Suppressor macrophage treated with lipopolysaccharide for 1 hour (primary cell): Measurements from ENCODE around the gene MX1.

Source experiments
- DNase-seq, 3 donors: peaks; one replicate each; pipeline ENCODE4 v3.0.0-alpha.2; 2020 to 2022

The MX1 gene

GRCh38 chr21:41432562-41433460 lies 6.8 kb downstream of the MX1 start:
- no peak for DNase-seq

DNA sequence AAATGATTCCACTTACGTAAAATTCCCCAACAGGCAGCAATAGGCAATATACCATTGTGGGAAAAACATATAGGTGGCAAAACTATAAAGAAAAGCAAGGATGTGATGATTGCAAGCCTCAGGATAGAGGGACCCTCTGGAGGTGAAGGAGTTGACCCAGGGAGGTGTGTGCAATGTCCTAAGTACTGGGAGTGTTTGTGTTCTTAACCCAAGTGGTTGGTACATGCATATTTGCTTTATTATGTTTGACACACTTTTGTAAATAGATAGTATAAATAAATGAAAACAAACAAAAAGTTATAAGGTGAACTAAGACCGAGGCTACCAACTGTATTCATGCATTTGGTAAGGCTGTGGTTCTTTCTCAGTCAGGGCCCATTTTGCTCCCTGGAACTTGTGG lies 7.5 kb downstream of the MX1 start:
- no peak for DNase-seq

DNA sequence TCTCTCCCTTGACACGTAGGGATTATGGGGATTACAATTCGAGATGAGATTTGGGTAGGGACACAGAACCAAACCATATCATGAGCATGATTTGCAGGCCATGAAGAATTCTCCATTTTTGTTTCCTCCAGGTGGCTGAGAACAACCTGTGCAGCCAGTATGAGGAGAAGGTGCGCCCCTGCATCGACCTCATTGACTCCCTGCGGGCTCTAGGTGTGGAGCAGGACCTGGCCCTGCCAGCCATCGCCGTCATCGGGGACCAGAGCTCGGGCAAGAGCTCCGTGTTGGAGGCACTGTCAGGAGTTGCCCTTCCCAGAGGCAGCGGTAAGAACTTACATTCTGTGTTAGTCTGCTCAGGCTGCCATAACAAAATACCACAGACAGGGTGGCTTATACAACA lies 9.7 kb downstream of the MX1 start:
- no peak for DNase-seq

DNA sequence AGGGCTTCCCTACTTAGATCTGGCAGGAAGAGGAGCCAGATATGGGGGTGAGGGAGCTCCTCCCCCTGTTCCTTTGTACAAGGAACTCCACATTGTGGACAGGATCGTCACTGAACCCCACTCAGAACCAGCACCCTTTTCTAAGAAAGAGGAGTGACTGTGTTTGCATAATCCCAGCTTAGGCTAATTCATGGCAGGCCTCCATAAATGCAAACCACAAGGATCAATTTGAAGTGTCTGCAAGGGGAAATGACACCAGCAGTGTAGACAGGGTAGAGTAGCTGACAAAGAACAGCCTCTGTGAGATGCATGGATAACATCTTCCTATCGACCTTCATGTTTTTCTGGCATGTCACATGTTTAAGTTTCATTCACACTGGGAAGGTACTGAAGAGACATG lies 11.7 kb downstream of the MX1 start:
- DNase-seq = no peak

- DNase-seq = no peak
These were observed 12.5 kb downstream of the MX1 start for GRCh38 chr21:41438425-41439113.

DNA sequence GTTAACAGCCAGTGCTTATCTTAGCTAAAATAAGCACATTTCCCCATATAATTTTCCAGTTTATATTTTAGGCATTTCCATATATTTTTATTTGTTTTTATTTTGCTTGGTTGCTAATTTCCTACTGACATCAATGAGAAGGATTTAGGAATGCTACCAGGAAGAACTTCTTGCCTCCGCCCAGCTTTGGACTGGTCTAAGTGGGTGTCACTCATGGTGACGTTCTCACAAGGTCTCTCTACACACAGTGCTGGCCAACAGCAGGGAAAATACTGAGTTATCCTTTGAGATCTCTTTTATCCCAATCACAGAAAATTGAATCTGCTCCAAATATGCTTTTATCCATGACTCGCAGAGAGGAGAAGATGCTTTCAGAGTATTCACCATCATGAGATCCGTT lies 13.2 kb downstream of the MX1 start:
- DNase-seq = no peak

DNA sequence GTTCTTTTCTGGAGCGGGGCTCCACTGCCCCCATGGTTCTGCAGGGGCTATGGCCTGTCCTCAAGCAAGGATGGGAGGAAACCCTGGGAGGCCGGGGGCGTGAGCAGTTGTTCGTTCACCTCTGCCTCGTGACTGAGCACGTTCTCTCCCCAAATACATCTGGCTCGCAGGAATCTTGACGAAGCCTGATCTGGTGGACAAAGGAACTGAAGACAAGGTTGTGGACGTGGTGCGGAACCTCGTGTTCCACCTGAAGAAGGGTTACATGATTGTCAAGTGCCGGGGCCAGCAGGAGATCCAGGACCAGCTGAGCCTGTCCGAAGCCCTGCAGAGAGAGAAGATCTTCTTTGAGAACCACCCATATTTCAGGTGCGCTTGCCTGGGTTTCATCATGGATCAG lies 15.5 kb downstream of the MX1 start:
- DNase-seq = no peak

GRCh38 chr21:41442481-41443186 lies 16.6 kb downstream of the MX1 start:
- DNase-seq = no peak

GRCh38 chr21:41443562-41443961 lies 17.5 kb downstream of the MX1 start:
- DNase-seq = no peak

DNA sequence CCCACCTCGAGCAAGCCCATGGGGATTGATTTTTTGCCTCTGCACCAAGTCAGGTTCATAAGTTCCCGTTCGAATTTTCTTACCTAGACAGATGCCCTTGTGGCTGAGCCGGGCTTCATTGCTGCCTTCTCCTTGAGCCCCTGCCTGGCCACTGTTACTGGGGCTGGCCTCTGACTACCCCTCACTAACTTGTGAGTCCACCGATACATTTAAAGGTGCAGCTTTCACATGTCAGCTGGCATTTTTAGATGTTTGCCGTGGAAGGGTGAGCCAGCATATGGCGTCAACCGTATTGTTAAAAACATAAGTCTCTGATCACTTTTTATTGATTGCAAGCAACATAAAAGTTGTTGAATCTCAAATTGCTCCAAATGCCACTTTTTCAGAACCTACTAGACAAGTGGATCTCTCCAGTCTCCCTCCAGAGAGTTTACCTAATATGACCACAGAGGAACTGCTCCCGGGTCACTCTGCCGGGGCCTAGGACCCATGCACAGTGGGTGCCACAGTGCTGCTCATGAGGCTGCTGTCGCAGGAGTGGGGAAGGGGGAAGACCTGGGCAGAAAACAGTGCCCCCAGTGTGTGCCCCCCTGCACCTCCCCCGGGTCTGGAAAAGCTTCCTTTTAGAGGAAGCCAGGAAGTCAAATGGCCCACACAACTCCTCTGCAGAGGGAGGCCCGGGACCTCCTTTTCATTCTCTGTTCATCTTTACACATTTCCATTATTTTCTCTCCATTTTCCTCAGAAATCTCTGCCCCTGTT lies 18.8 kb downstream of the MX1 start:
- DNase-seq = no peak

DNA sequence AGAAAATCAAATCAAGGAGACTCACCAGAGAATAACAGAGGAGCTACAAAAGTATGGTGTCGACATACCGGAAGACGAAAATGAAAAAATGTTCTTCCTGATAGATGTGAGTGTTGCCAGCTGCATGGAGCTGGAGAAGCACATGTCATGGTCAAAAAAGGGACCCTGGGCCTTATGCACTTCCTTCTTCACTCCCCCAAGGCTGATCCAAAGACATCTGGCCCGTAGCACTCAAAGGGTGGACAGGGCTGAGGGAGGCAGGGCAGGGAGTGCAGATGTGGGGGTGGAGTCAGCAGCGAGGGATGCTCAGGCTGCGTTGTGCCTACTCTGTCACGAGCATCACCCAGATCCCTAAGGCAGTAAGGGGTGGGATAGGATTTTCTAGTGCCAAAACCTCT lies 19.4 kb downstream of the MX1 start:
- no peak for DNase-seq

- DNase-seq = no peak
These were observed 20.5 kb downstream of the MX1 start for GRCh38 chr21:41446586-41446985.

DNA sequence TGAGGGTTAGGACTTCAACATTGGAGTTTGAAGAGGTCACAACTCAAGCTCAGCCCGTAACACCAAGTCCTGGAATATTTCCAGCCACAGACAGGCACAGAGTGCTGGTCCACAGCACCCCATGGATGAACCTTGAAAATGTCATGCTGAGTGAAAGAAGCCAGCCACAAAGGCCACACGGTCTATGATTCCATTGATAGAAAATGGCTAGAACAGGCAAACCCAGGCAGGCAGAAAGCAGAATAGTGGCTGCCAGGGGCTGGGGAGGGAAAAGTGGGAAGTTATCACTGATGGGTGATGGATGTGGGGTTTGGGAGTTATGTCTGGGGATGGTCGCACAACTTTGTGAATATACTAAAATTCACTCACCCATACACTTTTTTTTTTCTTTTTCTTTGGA lies 21.3 kb downstream of the MX1 start:
- DNase-seq = no peak

DNA sequence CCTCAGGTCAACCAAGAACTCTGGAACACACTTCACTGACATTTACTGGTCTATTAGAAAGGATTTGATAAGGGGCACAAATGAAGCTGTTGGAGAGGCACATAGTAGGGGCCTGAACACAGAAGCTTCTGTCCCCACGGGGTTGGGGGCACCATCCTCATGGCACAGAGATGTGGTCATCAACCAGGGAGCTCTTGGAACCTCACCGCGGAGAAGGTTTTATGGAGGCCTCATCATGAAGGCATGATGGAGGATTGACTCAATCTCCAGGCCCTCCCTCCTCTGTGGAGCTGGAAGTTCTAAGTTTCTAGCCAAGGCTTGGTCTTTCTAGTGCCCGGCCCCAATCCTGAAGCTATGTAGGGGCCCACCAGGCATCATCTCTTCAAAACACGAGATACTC lies 23.6 kb downstream of the MX1 start:
- no peak for DNase-seq

DNA sequence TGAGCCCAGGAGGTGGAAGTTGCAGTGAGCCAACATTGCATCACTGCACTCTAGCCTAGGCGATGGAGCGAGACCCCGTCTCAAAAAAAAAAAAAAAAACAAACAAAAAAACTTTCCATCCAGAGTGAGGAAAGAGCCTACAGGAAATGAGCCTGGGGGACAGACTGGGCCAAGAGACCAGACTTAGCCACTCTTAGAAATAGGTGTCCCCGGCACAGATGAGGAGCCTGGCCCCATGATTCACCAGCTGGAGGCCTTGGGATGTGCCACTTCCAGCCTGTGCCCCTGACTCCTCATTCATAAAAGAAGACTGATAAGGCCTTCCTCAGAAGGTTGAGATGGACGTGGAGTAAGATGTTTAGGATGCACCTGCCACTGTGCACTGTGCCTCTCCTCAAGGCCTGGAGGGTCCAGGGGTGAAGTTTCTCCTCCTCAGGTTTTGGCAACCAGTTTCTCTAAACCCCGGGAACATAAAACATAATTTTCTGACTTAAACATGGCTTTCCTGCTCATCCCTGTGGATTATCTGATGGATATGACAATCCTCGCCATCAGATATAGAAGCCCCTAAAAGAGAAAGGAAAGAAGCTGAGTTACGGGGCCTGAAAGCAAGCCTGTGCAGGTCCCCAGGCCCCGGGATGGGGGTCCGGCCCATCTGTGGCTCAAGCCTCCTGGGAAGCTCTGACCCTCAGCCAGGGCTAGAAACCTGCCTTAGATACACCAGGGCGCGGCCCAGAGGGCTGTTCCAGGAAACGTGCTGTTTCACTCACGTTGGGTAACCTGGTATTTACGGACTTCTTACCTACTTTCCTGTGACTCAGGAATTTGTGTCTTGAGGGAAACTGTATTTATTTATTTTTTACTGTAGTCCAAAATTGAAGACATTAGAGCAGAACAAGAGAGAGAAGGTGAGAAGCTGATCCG lies 26.0 kb downstream of the MX1 start:
- no peak for DNase-seq

DNA sequence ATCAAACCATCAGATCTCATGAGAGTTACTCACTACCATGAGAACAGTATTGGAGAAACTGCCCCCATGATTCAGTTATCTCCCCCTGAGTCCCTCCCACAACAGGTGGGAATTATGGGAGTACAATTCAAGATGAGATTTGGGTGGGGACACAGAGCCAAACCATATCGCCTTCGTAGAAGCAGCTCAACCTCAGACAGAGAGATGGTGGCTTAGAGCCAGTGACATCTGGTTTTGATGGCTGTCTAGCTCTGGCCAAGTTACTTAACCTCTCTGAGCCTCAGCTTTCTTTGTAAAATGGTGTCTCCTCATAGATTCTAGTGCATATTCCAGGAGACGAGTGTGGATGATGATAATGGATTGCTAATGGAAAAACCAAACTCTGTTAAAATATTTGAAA lies 27.2 kb downstream of the MX1 start:
- DNase-seq = no peak

- no peak for DNase-seq
These were observed 27.7 kb downstream of the MX1 start for GRCh38 chr21:41453761-41454160.

DNA sequence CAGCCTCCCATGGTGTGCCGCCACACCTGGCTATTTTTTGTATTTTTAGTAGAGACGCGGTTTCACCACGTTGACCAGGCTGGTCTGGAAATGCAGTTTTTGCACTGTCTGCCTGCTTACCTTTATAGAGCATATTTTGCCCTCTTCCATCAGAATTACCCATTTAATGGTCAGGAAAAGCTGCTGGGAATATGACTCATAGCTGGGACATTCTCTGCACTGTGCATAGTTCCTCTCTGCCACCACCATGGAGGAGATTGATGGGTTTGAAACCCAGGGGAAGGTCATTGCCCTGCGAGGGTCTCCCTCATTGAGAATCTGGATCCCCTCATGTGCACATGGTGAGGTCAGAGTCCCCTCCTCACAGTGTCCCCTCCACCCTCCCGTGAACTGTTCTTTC lies 32.1 kb downstream of the MX1 start:
- DNase-seq = peak in 1 of 3 donors; percentile 40

GRCh38 chr21:41458559-41458958 lies 32.5 kb downstream of the MX1 start:
- DNase-seq = no peak

DNA sequence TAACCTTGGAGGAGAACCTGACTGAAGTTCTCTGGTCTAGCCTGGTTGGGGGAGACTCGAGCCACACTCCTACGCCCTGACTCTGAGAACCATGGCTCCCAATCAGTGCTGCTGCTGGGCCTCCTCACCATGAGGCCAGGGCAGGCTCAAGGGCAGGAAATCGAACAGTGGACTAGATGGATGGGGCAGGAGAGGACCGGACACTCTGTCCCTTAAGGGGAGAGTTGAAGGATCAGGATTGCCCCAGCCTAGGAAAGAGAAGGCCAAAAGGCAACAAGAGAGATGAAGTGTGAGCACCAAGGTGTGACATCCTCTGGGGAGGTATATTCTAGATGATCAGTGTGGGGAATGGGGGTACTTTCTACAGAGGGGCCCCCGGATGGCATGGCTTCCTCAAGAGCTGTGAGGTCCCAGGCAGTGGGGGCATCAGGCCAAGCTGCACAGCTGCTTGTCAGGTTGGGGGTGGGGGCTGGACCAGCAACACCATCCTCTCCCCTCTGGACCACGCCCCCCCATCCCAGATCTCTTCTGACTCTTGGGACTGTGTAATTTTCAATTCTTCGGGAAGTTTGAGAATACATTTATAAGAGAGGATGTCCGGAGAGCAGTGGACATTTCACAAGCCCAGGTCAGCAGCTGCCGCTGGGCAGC lies 34.0 kb downstream of the MX1 start:
- DNase-seq = no peak
